H9 (cell line): ENCODE measurements around the gene TFIP11. TPM values are rescaled to one million over a fixed set of nuclear protein-coding genes. Genes with fewer than 3 reads are reported as not detected.

ENCODE experiments used
- DNase-seq: peaks from one replicate; pipeline ENCODE4 v3.0.0-alpha.2; 2017
- H2AFZ ChIP-seq: one replicate; pipeline ENCODE4 v1.6.1; 2013; ENCODE audit warnings: mild to moderate bottlenecking, low read length, control low read depth, moderate library complexity
- H2AK5ac ChIP-seq: 2 replicates; pipeline ENCODE4 v1.6.1; 2013; ENCODE audit warnings: low read length, control low read depth, mixed read lengths; ENCODE audit not compliant: insufficient read length
- H2BK120ac ChIP-seq: one replicate; pipeline ENCODE4 v1.6.1; 2013; ENCODE audit warnings: low read depth, mild to moderate bottlenecking, low read length, control low read depth, inconsistent platforms; ENCODE audit not compliant: poor library complexity, severe bottlenecking
- H2BK12ac ChIP-seq: 2 replicates; pipeline ENCODE4 v1.6.1; 2013; ENCODE audit warnings: low read length, control low read depth, mixed read lengths, low read depth; ENCODE audit not compliant: insufficient read length
- H2BK15ac ChIP-seq: 2 replicates; pipeline ENCODE4 v1.6.1; 2013; ENCODE audit warnings: low read depth, low read length, control low read depth
- H2BK20ac ChIP-seq: one replicate; pipeline ENCODE4 v1.6.1; 2013; ENCODE audit warnings: low read depth, mild to moderate bottlenecking, low read length, control low read depth, inconsistent platforms; ENCODE audit not compliant: poor library complexity, severe bottlenecking
- H2BK5ac ChIP-seq: 2 replicates; pipeline ENCODE4 v1.6.1; 2013; ENCODE audit warnings: low read length, control low read depth, mixed read lengths; ENCODE audit not compliant: insufficient read length
- H3K14ac ChIP-seq: 2 replicates; pipeline ENCODE4 v1.6.1; 2013; ENCODE audit warnings: low read length, control low read depth; ENCODE audit not compliant: insufficient read depth
- H3K18ac ChIP-seq: 2 replicates; pipeline ENCODE4 v1.6.1; 2013; ENCODE audit warnings: low read depth, mild to moderate bottlenecking, mixed read lengths, low read length, control low read depth; ENCODE audit not compliant: insufficient read length
- H3K23ac ChIP-seq: 2 replicates; pipeline ENCODE4 v1.6.1; 2013; ENCODE audit warnings: low read length, control low read depth, mixed read lengths, low read depth; ENCODE audit not compliant: insufficient read length
- H3K23me2 ChIP-seq: 2 replicates; pipeline ENCODE4 v1.6.1; 2013; ENCODE audit warnings: low read depth, mild to moderate bottlenecking, mixed read lengths, low read length, control low read depth; ENCODE audit not compliant: insufficient read length, poor library complexity, severe bottlenecking
- H3K27ac ChIP-seq: 2 replicates; pipeline ENCODE4 v1.5.1; 2013; ENCODE audit warnings: low read length, control low read depth, mixed read lengths, low read depth; ENCODE audit not compliant: insufficient read length
- H3K27me3 ChIP-seq: 2 replicates; pipeline ENCODE4 v1.6.1; 2013; ENCODE audit warnings: low read length, control low read depth, inconsistent platforms; ENCODE audit not compliant: insufficient read depth
- H3K4ac ChIP-seq: 2 replicates; pipeline ENCODE4 v1.6.1; 2013; ENCODE audit warnings: low read depth, mild to moderate bottlenecking, control low read depth, inconsistent platforms, low read length, moderate library complexity
- H3K4me1 ChIP-seq: 2 replicates; pipeline ENCODE4 v1.6.1; 2013; ENCODE audit warnings: low read length, control low read depth, inconsistent platforms; ENCODE audit not compliant: insufficient read depth
- H3K4me2 ChIP-seq: 2 replicates; pipeline ENCODE4 v1.6.1; 2013; ENCODE audit warnings: low read length, control low read depth, mixed read lengths; ENCODE audit not compliant: insufficient read length, insufficient read depth
- H3K56ac ChIP-seq: 2 replicates; pipeline ENCODE4 v1.6.1; 2013; ENCODE audit warnings: low read depth, mild to moderate bottlenecking, mixed read lengths, low read length, control low read depth; ENCODE audit not compliant: insufficient read length
- H3K79me1 ChIP-seq: 2 replicates; pipeline ENCODE4 v1.6.1; 2013; ENCODE audit warnings: low read depth, mild to moderate bottlenecking, moderate library complexity, low read length, control low read depth, inconsistent platforms; ENCODE audit not compliant: insufficient read depth, poor library complexity, severe bottlenecking
- H3K79me2 ChIP-seq: 2 replicates; pipeline ENCODE4 v1.6.1; 2013; ENCODE audit warnings: low read length, control low read depth, inconsistent platforms; ENCODE audit not compliant: insufficient read depth
- H3K9ac ChIP-seq: 2 replicates; pipeline ENCODE4 v1.6.1; 2013; ENCODE audit warnings: low read length, control low read depth, mixed read lengths; ENCODE audit not compliant: insufficient read length; ENCODE audit errors: extremely low read depth
- H3K9me3 ChIP-seq: one replicate; pipeline ENCODE4 v1.6.1; 2013; ENCODE audit warnings: low read depth, low read length, inconsistent platforms; ENCODE audit not compliant: control insufficient read depth
- H3T11ph ChIP-seq: one replicate; pipeline ENCODE4 v1.6.1; 2013; ENCODE audit warnings: mild to moderate bottlenecking, low read length, control low read depth, inconsistent platforms
- H4K20me1 ChIP-seq: one replicate; pipeline ENCODE4 v1.6.1; 2013; ENCODE audit not compliant: control insufficient read depth, insufficient read length, insufficient read depth
- H4K5ac ChIP-seq: 2 replicates; pipeline ENCODE4 v1.6.1; 2013; ENCODE audit warnings: low read depth, mild to moderate bottlenecking, mixed read lengths, low read length, control low read depth; ENCODE audit not compliant: insufficient read length
- H4K8ac ChIP-seq: replicated peaks from 2 replicates; pipeline ENCODE4 v1.6.1; 2013; ENCODE audit warnings: low read length, control low read depth, mixed read lengths, low read depth; ENCODE audit not compliant: insufficient read length
- H4K91ac ChIP-seq: 2 replicates; pipeline ENCODE4 v1.6.1; 2013; ENCODE audit warnings: low read depth, mild to moderate bottlenecking, moderate library complexity, mixed read lengths, low read length, control low read depth; ENCODE audit not compliant: insufficient read length
- H3K27ac Mint-ChIP-seq, 3 experiments: 2 replicates in 2 of 3; 3 replicates in 1 of 3; pipeline ENCODE4 v1.8.0; 2020 to 2021; ENCODE audit warnings: mixed read lengths in 3 of 3, mild to moderate bottlenecking in 1 of 3, moderate library complexity in 1 of 3
- H3K27me3 Mint-ChIP-seq: 2 replicates; pipeline ENCODE4 v1.8.0; 2021; ENCODE audit warnings: low read depth, mild to moderate bottlenecking, moderate library complexity, mixed read lengths
- H3K36me3 Mint-ChIP-seq, 3 experiments: 2 replicates in 2 of 3; 3 replicates in 1 of 3; pipeline ENCODE4 v1.8.0; 2020 to 2021; ENCODE audit warnings: low read depth in 3 of 3, mixed read lengths in 3 of 3; ENCODE audit not compliant: insufficient read depth in 1 of 3
- H3K4me1 Mint-ChIP-seq, 2 experiments: 2 replicates each; pipeline ENCODE4 v1.8.0; 2020; ENCODE audit warnings: mixed read lengths in 2 of 2
- H3K4me3 Mint-ChIP-seq, 2 experiments: 2 replicates in 1 of 2; 3 replicates in 1 of 2; pipeline ENCODE4 v1.8.0; 2020 to 2021; ENCODE audit warnings: mild to moderate bottlenecking in 2 of 2, mixed read lengths in 2 of 2, moderate library complexity in 1 of 2
- H3K9me3 Mint-ChIP-seq, 2 experiments: 2 replicates in 1 of 2; 3 replicates in 1 of 2; pipeline ENCODE4 v1.8.0; 2020; ENCODE audit warnings: mild to moderate bottlenecking in 2 of 2, mixed read lengths in 2 of 2, moderate library complexity in 1 of 2
- CTCF ChIP-seq: fragments of 200-600 bp; sonication (generic); conservative IDR thresholded peaks from 3 replicates; pipeline ENCODE4 v1.8.0; 2021; ENCODE audit warnings: antibody characterized with exemption, mild to moderate bottlenecking
- WGBS: extraction: QIAGEN DNeasy Blood & Tissue Kit; methylation state at CpG from one replicate; pipeline ENCODE4 v1.1.7; 2013; ENCODE audit warnings: missing lambda C conversion rate, low lambda C conversion rate, mixed read lengths; ENCODE audit not compliant: insufficient read length; ENCODE audit errors: extremely low coverage; 5-methylcytosine and 5-hydroxymethylcytosine counted together
- total RNA-seq: library from RNA; stranded (reverse); gene quantifications from 2 replicates; pipeline ENCODE4 v1.2.1, GENCODE V29; 2021

The TFIP11 gene
- total RNA-seq, 1 experiment from 2014 or later, result 36.4 TPM

- no peak overlapping the region for H3K18ac ChIP-seq
- H3K4me2 ChIP-seq, result no peak overlapping the region
- H3K4me1 ChIP-seq, result no peaks in the 10 kb centered on the region
- no peak overlapping the region for H3K4me3 Mint-ChIP-seq
- H2AFZ ChIP-seq, result no peak overlapping the region
- no peak overlapping the region for H2BK15ac ChIP-seq
- H3K9me3 ChIP-seq, result no peaks in the 10 kb centered on the region
- no peaks in the 10 kb centered on the region for H3K79me2 ChIP-seq
- H2BK12ac ChIP-seq, result no peak overlapping the region
- peaks cover 2 to 5% of the 10 kb centered on the region in 2 experiments; a peak in 3 of 4 replicates for H3K4me1 Mint-ChIP-seq
- peaks cover 10 to 37% (median 36%) of the 10 kb centered on the region in 3 experiments; a peak in 6 of 7 replicates for H3K36me3 Mint-ChIP-seq
- no peaks in the 10 kb centered on the region for H4K20me1 ChIP-seq
- no peak overlapping the region for H3K4ac ChIP-seq
- no peak for DNase-seq
- no peak overlapping the region for H3K27ac ChIP-seq
- no peak overlapping the region for H3K9ac ChIP-seq
- no peak overlapping the region for H2BK120ac ChIP-seq
- no peak overlapping the region for H2AK5ac ChIP-seq
- no peak overlapping the region for H2BK5ac ChIP-seq
- no peak overlapping the region for H4K5ac ChIP-seq
- no peaks in the 10 kb centered on the region for H3K9me3 Mint-ChIP-seq
- no peak overlapping the region for H3K56ac ChIP-seq
- no peak overlapping the region for H4K91ac ChIP-seq
- H3K23ac ChIP-seq, result no peak overlapping the region
- H4K8ac ChIP-seq, result no peak overlapping the region
- no peak overlapping the region for H2BK20ac ChIP-seq
- TF ChIP-seq CTCF, result no peak
- no peaks in the 10 kb centered on the region for H3K79me1 ChIP-seq
- H3K27me3 ChIP-seq, result no peaks in the 10 kb centered on the region
- H3T11ph ChIP-seq, result no peak overlapping the region
- H3K14ac ChIP-seq, result no peak overlapping the region
- WGBS, result no CpG with 5 or more reads among the region's 6 CpGs
- H3K27ac Mint-ChIP-seq, result peak overlapping the region in 1 of 3 experiments; percentile 77; a peak in 2 of 7 replicates
- no peaks in the 10 kb centered on the region for H3K27me3 Mint-ChIP-seq
- H3K23me2 ChIP-seq, result no peaks in the 10 kb centered on the region
These were observed 63.3 kb downstream of the TFIP11 start for GRCh38 chr22:26448941-26449340.
